DMS153 (cell line): ENCODE data around the gene TRAF3.
"Not testable (repeated sequence)": the region's sequence is repeated elsewhere in the genome, so short reads cannot be mapped to it uniquely, and the experiment has no call there.

Source experiments
- DNase-seq: peaks from one replicate; lab custom pipeline; 2025; lab: John Stamatoyannopoulos, UW

The TRAF3 gene

GRCh38 chr14:102806447-102806846 is 29.2 kb downstream of the TRAF3 start:
- no peak for DNase-seq

- no peak for DNase-seq
Measured at GRCh38 chr14:102807013-102807406, 29.8 kb downstream of the TRAF3 start.

- DNase-seq = no peak
Measured at GRCh38 chr14:102809870-102810269, 32.6 kb downstream of the TRAF3 start.

- DNase-seq = no peak
Measured at GRCh38 chr14:102810523-102810922, 33.3 kb downstream of the TRAF3 start.

- no peak for DNase-seq
Measured at GRCh38 chr14:102811254-102811963, 34.2 kb downstream of the TRAF3 start.

GRCh38 chr14:102811971-102812370 is 34.7 kb downstream of the TRAF3 start:
- no peak for DNase-seq

GRCh38 chr14:102813691-102814090 is 36.4 kb downstream of the TRAF3 start:
- no peak for DNase-seq

GRCh38 chr14:102817318-102817717 is 40.1 kb downstream of the TRAF3 start:
- DNase-seq = no peak

GRCh38 chr14:102817942-102818940 is 41.0 kb downstream of the TRAF3 start:
- no peak for DNase-seq

GRCh38 chr14:102819176-102819628 is 42.0 kb downstream of the TRAF3 start:
- no peak for DNase-seq

GRCh38 chr14:102819747-102820330 is 42.6 kb downstream of the TRAF3 start:
- no peak for DNase-seq

- DNase-seq = no peak
Measured at GRCh38 chr14:102821252-102821651, 44.0 kb downstream of the TRAF3 start.

- no peak for DNase-seq
Measured at GRCh38 chr14:102822311-102822863, 45.1 kb downstream of the TRAF3 start.

GRCh38 chr14:102822887-102823286 is 45.6 kb downstream of the TRAF3 start:
- DNase-seq = not testable (repeated sequence)

- no peak for DNase-seq
Measured at GRCh38 chr14:102823546-102823945, 46.3 kb downstream of the TRAF3 start.

- no peak for DNase-seq
Measured at GRCh38 chr14:102824832-102825231, 47.6 kb downstream of the TRAF3 start.

GRCh38 chr14:102825307-102826095 is 48.3 kb downstream of the TRAF3 start:
- no peak for DNase-seq

GRCh38 chr14:102826161-102826560 is 48.9 kb downstream of the TRAF3 start:
- no peak for DNase-seq

- DNase-seq = no peak
Measured at GRCh38 chr14:102826751-102827675, 49.8 kb downstream of the TRAF3 start.

- DNase-seq = no peak
Measured at GRCh38 chr14:102827716-102828115, 50.5 kb downstream of the TRAF3 start.
